ENCODE results near the gene SINHCAF. TPM values are rescaled to one million over a fixed set of nuclear protein-coding genes. Genes with fewer than 3 reads are reported as not detected.
"Not testable (repeated sequence)": the region's sequence is repeated elsewhere in the genome, so short reads cannot be mapped to it uniquely, and the experiment has no call there.

The SINHCAF gene
- total RNA-seq, 1 donor from 2014 or later: 53.1 TPM

DNA sequence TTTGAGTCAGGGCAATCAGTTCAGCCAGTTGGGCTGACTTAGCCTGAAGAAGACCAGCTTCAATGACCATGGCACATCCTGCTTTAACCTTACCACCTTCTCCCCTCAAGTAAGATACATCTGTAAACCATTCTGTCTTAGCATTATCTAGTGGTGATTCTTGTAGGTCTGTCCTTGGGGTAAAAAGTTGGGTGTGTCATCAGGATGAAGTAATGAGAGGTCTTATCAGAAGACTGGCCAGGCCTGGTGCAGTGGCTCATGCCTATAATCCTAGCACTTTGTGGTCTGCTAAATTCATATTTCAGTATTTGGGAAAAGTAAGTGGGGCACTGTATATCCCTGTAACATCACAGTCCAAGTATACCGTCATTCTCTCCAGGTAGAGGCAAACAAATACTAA is 19.1 kb downstream of the SINHCAF start:
- no peak for DNase-seq

DNA sequence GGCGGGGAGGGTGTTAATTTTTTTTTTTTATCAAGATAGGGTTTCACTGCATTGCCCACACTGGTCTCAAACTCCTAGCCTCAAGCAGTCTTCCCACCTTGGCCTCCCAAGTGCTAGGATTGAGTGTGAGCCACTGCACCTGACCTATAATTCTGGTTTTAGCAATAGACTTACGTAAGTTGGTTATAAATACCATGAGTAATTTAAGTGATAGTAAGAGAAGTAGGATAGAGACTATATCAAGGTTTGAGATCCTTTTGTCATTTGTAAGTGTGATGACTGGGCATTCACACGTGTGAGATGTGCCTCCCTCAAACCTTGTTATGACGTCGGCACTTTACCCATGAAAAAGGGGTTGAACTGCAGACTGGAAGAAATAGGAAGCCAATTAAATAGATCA is 22.5 kb downstream of the SINHCAF start:
- no peak for DNase-seq

- DNase-seq: no peak
These were observed 24.6 kb downstream of the SINHCAF start for GRCh38 chr12:31301311-31301710.

DNA sequence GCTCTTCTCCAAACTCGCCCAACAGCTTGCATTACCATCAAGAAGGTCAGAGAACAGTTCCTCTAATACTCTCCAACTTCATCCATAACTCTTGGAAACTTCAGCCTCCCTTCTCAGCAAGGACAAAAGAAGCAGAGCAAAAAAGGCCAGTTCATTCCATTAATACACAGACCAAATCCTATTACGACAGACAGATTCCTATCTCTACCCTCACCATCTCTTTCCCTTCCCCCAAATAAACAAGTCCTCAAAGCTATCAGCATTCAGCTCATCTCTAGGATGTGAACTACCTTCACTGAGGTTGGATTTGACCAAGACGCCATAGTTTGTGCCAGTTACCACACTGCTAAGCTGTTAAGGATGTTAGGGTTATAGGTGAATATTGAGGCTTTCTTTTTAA is 25.2 kb downstream of the SINHCAF start:
- no peak for DNase-seq

DNA sequence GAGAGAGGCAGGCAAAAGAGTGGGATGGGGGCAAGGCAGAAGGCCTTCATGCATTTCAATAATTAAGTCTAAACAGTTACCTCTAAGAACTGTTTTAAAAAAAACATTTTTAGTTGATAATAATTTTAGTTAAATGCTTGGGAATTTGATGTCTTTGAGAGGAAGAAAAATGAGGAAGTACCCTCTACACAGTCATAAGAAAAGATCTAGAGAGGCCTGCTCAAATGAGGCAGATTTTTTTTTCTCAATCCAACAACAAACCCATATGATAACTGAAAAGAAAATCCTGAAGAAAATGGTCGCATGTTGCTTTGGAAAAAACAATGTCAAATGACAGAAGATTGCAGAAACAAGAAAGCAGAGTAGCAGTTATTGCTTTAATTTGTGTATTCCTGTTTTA is 25.6 kb downstream of the SINHCAF start:
- DNase-seq: no peak

DNA sequence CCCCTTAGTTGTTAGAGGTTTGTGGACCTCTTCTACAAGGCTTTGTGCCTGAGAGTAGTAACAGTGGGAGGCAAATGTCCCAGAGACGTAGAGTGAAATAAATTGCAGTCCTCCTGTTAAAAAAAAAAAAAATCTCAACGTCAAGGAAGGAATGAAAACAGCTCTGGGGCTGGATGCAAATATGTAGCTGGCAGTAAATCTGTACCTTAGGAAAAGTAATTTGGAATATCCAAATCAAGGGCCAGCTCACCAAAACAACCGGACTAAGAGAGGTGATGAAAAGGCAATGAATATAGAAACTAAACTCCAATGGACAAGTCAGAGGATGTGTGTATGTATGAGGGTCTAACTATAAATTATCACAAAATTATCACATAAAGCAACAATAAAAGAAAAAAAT is 27.0 kb downstream of the SINHCAF start:
- DNase-seq: no peak

GRCh38 chr12:31298515-31298910 is 27.4 kb downstream of the SINHCAF start:
- no peak for DNase-seq

GRCh38 chr12:31297572-31298514 is 28.1 kb downstream of the SINHCAF start:
- no peak for DNase-seq

- no peak for DNase-seq
These were observed 36.5 kb downstream of the SINHCAF start for GRCh38 chr12:31289441-31289840.

GRCh38 chr12:31288381-31288780 is 37.6 kb downstream of the SINHCAF start:
- no peak for DNase-seq

GRCh38 chr12:31280183-31280582 is 45.8 kb downstream of the SINHCAF start:
- DNase-seq: no peak

DNA sequence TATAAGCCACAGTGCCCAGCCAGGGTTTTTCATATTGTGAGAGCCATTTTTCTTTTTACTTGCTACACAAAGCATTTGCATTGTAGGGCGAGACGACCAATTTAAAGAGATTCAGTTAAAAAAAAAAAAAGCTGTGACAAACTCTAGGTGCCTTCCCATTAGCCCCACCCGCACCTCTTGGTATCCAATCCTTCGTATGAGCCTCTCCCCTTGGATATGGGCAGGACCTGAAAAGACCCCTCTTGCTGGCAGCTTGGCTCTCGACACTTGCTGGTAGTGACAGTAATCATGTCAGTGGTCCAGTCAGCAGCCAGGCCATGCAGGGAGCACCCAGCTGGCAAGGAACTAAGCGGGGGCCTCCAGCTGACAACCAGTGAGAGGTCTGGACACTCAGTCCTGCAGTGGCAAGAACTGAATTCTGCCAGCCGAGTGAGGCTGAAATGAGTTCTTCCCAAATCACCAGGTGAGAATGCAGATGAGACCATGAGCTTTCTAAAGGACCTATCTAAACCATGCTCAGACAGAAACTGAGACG is 46.5 kb downstream of the SINHCAF start:
- DNase-seq: no peak

DNA sequence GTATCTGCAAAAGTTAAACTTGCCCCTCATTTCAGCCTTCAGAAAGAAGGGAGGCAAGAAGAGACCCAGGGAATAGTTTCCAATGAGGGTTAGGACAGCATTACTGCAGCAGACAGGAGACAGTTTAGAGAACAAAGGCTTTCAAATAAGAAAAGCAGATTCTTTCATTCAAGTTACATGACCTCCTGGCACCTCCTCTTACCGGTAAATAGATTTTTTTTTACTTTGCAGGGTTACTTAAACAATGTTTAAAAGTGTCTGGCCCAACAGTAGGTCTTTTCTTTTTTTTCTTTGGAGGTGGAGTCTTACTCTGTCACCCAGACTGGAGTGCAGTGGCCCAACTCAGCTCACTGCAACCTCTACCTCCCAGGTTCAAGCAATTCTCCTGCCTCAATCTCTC is 47.1 kb downstream of the SINHCAF start:
- DNase-seq: no peak

GRCh38 chr12:31278424-31278823 is 47.5 kb downstream of the SINHCAF start:
- DNase-seq: no peak

GRCh38 chr12:31277081-31277480 is 48.9 kb downstream of the SINHCAF start:
- no peak for DNase-seq

GRCh38 chr12:31275491-31275890 is 50.5 kb downstream of the SINHCAF start:
- DNase-seq: no peak

DNA sequence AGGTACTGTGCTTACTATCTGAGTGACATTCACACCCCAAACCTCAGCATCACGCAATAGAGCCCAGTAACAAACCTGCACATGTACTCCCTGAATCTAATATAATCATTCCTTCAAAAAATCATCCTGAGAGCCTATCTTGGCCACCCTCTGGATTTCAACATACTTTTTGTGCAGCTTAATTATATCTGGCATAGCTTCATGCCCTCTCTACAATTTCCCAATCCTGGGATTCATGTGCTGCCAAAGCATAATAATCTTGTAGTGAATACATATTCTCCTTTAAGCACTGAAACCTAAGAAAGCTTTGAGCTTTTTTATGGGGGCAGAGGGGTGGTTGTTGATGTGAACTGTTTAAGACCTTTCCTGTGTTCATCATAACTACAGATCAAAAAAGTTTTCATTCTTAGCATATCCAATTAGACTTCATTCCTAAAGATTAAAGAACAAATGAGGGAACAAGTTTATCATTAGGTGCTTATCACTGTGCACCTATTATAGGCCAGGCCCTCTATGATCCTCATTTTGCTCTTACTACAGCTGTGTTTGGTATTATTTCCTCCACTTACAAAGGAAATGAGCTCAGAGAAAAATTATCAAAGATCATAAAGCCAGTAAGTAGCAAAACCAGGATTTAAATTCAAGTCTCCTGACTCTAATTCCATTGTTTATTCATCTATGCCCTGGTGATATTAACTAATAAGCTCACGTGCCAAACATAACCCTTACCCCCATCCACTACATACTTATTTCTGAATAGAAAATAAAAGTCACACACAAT is 51.2 kb downstream of the SINHCAF start:
- DNase-seq: no peak

DNA sequence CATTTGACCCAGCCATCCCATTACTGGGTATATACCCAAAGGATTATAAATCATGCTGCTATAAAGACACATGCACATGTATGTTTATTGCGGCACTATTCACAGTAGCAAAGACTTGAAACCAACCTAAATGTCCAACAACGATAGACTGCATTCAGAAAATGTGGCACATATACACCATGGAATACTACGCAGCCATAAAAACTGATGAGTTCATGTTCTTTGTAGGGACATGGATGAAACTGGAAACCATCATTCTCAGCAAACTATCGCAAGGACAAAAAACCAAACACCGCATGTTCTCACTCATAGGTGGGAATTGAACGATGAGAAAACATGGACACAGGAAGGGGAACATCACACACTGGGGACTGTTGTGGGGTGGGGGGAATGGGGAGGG is 52.2 kb downstream of the SINHCAF start:
- DNase-seq: not testable (repeated sequence)

DNA sequence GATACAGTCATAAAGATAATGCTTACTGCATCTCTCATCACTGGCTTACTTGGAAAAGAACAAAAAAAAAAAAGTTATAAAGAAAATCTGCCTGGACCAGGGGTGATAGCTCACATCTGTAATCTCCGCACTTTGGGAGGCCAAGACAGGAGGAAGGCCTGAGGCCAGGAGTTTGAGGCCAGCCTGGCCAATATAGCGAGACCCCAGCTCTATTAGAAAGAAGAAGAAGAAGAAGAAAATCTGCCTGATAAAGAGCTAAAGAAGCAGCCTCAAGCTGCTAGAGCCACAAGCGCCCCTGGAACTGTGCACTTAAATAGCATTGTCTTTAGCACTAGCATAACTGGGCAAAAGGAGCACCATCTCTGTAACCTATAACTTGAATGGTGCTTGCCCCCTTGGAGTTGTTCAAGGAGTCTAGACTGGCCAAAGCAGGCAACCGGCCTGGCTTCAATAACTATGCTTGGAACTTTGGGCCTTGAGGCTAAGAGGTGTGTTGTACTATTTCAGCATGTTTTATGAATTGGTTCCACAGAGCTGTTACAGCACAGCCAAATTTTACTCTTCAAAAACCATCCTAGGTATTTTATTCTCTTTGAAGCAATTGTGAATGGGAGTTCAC is 53.2 kb downstream of the SINHCAF start:
- DNase-seq: no peak

GRCh38 chr12:31267966-31268365 is 58.0 kb downstream of the SINHCAF start:
- no peak for DNase-seq

DNA sequence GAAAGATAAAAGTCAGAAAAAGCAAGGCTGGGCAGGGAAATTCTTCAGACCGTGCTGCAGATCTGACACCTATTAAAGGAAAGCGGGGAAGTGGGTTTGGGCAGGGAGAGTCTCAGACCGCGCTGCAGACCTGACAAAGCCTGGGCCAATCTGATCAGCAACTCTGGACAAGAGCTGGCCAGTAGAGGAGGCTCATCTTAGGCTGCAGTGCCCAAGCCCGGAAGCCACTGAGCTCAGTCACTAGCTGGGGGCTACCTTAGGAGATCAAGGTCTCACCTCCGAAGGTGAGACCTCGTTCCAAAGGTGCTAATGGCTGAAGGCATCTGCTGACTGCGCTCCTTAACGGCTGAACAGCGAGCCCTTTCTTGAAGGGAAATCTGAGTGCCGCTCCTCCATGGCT is 60.2 kb downstream of the SINHCAF start:
- no peak for DNase-seq

DNA sequence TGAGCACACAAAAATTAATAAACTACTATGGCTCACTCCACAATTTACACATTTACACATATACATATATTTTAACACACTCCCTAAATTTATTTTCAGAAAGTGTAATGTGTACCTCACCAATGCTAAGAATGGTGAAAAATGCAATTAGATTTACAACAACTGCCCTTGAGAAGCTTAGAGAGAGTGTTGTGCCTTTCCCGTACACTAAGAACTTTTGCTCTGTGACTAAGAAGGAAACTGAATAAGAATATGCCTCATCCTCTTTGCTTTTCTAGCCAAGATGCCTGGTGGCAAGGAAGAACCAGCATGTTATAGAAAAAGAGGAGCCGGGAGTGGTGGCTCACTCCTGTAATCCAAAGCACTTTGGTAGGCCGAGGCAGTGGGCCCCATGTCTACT is 62.3 kb downstream of the SINHCAF start:
- DNase-seq: no peak

- DNase-seq: no peak
These were observed 64.2 kb downstream of the SINHCAF start for GRCh38 chr12:31261744-31262143.
